ENCODE data around the gene SETD3. TPM values are rescaled to one million over a fixed set of nuclear protein-coding genes. Genes with fewer than 3 reads are reported as not detected.

The SETD3 gene
- polyA plus RNA-seq, 1 donor from 2014 or later = 49.6 TPM

DNA sequence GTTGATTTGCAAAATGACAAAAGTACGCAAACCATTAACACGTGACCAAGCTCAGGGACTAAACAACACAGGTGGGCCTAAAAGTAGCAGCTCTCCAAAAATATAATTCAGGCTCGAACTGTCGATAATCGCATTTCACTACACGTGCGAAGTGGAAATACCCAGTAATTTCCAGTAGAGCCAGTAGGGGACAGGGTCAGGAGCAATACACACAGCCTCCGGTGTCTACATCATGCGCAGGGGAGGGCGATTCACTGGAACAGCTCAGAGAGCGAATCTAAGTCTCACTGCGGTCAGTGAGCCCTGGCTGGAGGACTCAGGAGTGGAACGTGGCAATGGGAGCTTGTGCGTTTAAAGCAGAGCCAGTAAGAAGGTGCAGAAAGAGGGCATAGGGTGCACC lies 40.4 kb downstream of the SETD3 start:
- Histone ChIP-seq H3K27ac (ENCODE audit: low read length) (no peak overlapping the region), H3K9me3 (ENCODE audit: low read length) (no peaks in the 10 kb centered on the region), H3K79me2 (replicated peaks; ENCODE audit: insufficient read depth, low read length) (no peaks in the 10 kb centered on the region), H3K4me3 (ENCODE audit: low read length) (no peak overlapping the region), H3K9ac (ENCODE audit: low read length) (no peak overlapping the region), H3K36me3 (ENCODE audit: insufficient read depth, low read length) (no peaks in the 10 kb centered on the region), H4K20me1 (ENCODE audit: insufficient read depth) (no peaks in the 10 kb centered on the region), H3K27me3 (ENCODE audit: insufficient read depth, low read depth, low read length) (no peaks in the 10 kb centered on the region), H3K4me2 (ENCODE audit: low read length) (no peak overlapping the region), H3F3A (ENCODE audit: insufficient read depth, low read length, poor library complexity, severe bottlenecking) (no peaks in the 10 kb centered on the region), H3K9me2 (ENCODE audit: insufficient read depth, low read length) (no peaks in the 10 kb centered on the region), H2AFZ (ENCODE audit: low read depth, low read length) (no peak overlapping the region)
- TF ChIP-seq MXI1 (conservative IDR thresholded peaks at IDR 0.05; ENCODE audit: poor library complexity, severe bottlenecking) = no peak
- TF ChIP-seq CTCF (IDR thresholded peaks at IDR 0.05; ENCODE audit: poor library complexity, severe bottlenecking) = no peak
- TF ChIP-seq RAD21 (conservative IDR thresholded peaks at IDR 0.05) = no peak
- no peak for TF ChIP-seq EZH2 (IDR thresholded peaks at IDR 0.05; ENCODE audit: borderline replicate concordance, insufficient read depth, low read length, poor library complexity, severe bottlenecking)

DNA sequence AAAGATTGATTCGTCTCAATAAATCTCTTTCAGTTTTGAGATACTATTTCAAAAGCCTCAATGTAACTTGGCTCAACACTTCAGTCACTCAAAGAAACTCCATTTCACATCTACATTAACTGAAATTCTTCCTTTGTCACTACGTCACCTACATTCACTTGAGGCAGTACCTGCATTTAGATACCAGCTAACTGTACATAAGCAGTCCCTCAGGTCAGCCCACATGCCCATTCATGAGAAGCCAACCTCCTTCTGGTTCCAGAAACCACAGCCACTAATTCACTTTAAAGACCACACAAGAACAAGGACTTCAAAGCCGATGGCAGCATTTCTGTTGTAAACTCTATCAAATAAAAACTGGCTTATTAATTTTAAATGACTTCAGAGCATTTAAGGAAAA lies 43.0 kb downstream of the SETD3 start:
- H3K9me2 ChIP-seq (ENCODE audit: insufficient read depth, low read length) = no peaks in the 10 kb centered on the region
- H4K20me1 ChIP-seq (ENCODE audit: insufficient read depth) = no peaks in the 10 kb centered on the region
- no peak overlapping the region for H3K27ac ChIP-seq (ENCODE audit: low read length)
- H2AFZ ChIP-seq (ENCODE audit: low read depth, low read length) = no peak overlapping the region
- H3K9ac ChIP-seq (ENCODE audit: low read length) = no peak overlapping the region
- no peaks in the 10 kb centered on the region for H3F3A ChIP-seq (ENCODE audit: insufficient read depth, low read length, poor library complexity, severe bottlenecking)
- TF ChIP-seq EP300 (conservative IDR thresholded peaks at IDR 0.05; ENCODE audit: poor library complexity, severe bottlenecking) (no peak), RAD21 (conservative IDR thresholded peaks at IDR 0.05) (no peak), EZH2 (IDR thresholded peaks at IDR 0.05; ENCODE audit: borderline replicate concordance, insufficient read depth, low read length, poor library complexity, severe bottlenecking) (no peak)
- no peaks in the 10 kb centered on the region for H3K9me3 ChIP-seq (ENCODE audit: low read length)
- H3K27me3 ChIP-seq (ENCODE audit: insufficient read depth, low read depth, low read length) = no peaks in the 10 kb centered on the region
- no peak overlapping the region for H3K4me3 ChIP-seq (ENCODE audit: low read length)
- H3K4me2 ChIP-seq (ENCODE audit: low read length) = no peak overlapping the region
- H3K79me2 ChIP-seq (replicated peaks; ENCODE audit: insufficient read depth, low read length) = no peaks in the 10 kb centered on the region
- no peaks in the 10 kb centered on the region for H3K36me3 ChIP-seq (ENCODE audit: insufficient read depth, low read length)

GRCh38 chr14:99436247-99437180 lies 44.1 kb downstream of the SETD3 start:
- Histone ChIP-seq H3K36me3 (ENCODE audit: insufficient read depth, low read length) (no peaks in the 10 kb centered on the region), H3K4me3 (ENCODE audit: low read length) (no peak overlapping the region), H3K27me3 (ENCODE audit: insufficient read depth, low read depth, low read length) (no peaks in the 10 kb centered on the region), H3K9me2 (ENCODE audit: insufficient read depth, low read length) (no peaks in the 10 kb centered on the region), H3K79me2 (replicated peaks; ENCODE audit: insufficient read depth, low read length) (no peaks in the 10 kb centered on the region), H3F3A (ENCODE audit: insufficient read depth, low read length, poor library complexity, severe bottlenecking) (no peaks in the 10 kb centered on the region), H3K9ac (ENCODE audit: low read length) (no peak overlapping the region), H3K4me2 (ENCODE audit: low read length) (no peak overlapping the region), H3K27ac (ENCODE audit: low read length) (no peak overlapping the region), H2AFZ (ENCODE audit: low read depth, low read length) (no peak overlapping the region), H3K9me3 (ENCODE audit: low read length) (no peaks in the 10 kb centered on the region), H4K20me1 (ENCODE audit: insufficient read depth) (no peaks in the 10 kb centered on the region)
- no peak for TF ChIP-seq EP300 (conservative IDR thresholded peaks at IDR 0.05; ENCODE audit: poor library complexity, severe bottlenecking)
- TF ChIP-seq EZH2 (IDR thresholded peaks at IDR 0.05; ENCODE audit: borderline replicate concordance, insufficient read depth, low read length, poor library complexity, severe bottlenecking) = no peak
- no peak for TF ChIP-seq TAF1 (IDR thresholded peaks at IDR 0.05; ENCODE audit: low read depth)
- no peak for TF ChIP-seq CTCF (IDR thresholded peaks at IDR 0.05; ENCODE audit: poor library complexity, severe bottlenecking)
- TF ChIP-seq RAD21 (conservative IDR thresholded peaks at IDR 0.05) = no peak
- TF ChIP-seq, protein P1, sequence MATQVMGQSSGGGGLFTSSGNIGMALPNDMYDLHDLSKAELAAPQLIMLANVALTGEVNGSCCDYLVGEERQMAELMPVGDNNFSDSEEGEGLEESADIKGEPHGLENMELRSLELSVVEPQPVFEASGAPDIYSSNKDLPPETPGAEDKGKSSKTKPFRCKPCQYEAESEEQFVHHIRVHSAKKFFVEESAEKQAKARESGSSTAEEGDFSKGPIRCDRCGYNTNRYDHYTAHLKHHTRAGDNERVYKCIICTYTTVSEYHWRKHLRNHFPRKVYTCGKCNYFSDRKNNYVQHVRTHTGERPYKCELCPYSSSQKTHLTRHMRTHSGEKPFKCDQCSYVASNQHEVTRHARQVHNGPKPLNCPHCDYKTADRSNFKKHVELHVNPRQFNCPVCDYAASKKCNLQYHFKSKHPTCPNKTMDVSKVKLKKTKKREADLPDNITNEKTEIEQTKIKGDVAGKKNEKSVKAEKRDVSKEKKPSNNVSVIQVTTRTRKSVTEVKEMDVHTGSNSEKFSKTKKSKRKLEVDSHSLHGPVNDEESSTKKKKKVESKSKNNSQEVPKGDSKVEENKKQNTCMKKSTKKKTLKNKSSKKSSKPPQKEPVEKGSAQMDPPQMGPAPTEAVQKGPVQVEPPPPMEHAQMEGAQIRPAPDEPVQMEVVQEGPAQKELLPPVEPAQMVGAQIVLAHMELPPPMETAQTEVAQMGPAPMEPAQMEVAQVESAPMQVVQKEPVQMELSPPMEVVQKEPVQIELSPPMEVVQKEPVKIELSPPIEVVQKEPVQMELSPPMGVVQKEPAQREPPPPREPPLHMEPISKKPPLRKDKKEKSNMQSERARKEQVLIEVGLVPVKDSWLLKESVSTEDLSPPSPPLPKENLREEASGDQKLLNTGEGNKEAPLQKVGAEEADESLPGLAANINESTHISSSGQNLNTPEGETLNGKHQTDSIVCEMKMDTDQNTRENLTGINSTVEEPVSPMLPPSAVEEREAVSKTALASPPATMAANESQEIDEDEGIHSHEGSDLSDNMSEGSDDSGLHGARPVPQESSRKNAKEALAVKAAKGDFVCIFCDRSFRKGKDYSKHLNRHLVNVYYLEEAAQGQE (IDR thresholded peaks at IDR 0.05; ENCODE audit: borderline replicate concordance) = no peak
- TF ChIP-seq SMC3 (conservative IDR thresholded peaks at IDR 0.05; ENCODE audit: poor library complexity) = no peak
- TF ChIP-seq POLR2AphosphoS5 (IDR thresholded peaks at IDR 0.05) = no peak
- no peak for TF ChIP-seq MXI1 (conservative IDR thresholded peaks at IDR 0.05; ENCODE audit: poor library complexity, severe bottlenecking)
